M059J (cell line): ENCODE results near the gene CCDC74B. TPM values are rescaled to one million over a fixed set of nuclear protein-coding genes. Genes with fewer than 3 reads are reported as not detected.
"Not testable (repeated sequence)": the region's sequence is repeated elsewhere in the genome, so short reads cannot be mapped to it uniquely, and the experiment has no call there.

ENCODE experiments used
- DNase-seq: peaks from one replicate; pipeline ENCODE4 v3.0.0-alpha.2; 2012; ENCODE audit warnings: low read depth
- total RNA-seq: library from RNA; depleted of rRNA; stranded (reverse); fragments of >200 nt; shearing (Covaris generic); gene quantifications from 2 replicates; pipeline ENCODE4 v1.2.3, GENCODE V29; 2014; rRNA removed

Gene CCDC74B
- total RNA-seq, 1 experiment from 2014 or later = 4.2 TPM

DNA sequence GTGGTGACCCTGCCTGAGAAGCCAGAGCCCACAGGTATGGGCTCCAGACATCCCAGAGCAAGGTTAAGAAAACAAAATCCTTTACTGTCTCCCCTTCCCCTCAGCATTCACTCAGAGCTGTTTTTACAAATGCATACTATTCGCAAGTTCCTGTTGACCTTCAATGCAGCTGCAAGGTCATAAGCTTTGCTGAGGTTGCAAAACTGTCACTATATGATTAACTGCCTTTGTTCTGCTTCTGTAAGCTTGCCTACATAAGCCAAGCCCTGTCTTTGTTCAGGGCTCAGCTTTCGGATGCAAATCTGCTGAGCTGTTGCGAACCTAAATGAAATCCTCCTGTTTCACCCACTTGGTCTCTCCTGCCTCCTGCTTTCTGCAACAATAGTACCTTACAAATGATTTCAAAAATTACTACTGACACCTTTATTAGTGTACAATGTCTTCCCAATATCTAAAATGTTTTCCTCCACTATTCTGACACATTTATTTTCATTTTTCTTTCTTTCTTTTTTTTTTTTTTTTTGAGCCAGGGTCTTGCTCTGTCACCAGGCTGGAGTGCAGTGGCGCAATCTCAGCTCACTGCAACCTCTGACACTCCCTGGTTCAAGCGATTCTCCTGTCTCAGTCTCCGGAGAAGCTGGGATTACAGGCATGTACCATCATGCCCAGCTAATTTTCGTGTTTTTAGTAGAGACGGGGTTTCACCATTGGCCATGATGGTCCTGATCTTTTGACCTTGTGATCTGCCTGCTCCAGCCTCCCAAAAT is 42.1 kb downstream of the CCDC74B start:
- DNase-seq = not testable (repeated sequence)

Other genes starting within 250 kb of the CCDC74B start
- gene RAB6C, start 165.4 kb downstream of the CCDC74B start, total RNA-seq = 0.02 TPM in 1 of 2 replicates, not detected in the other
- gene POTEF, start 15.9 kb downstream of the CCDC74B start, total RNA-seq = not detected in 2 replicates
- 24.2 and 35.0 TPM in 2 replicates for gene SMPD4, start 36.5 kb upstream of the CCDC74B start, total RNA-seq
- gene MZT2B, start 37.1 kb upstream of the CCDC74B start, total RNA-seq = 87.0 and 111 TPM in 2 replicates
- not detected in 2 replicates for gene TUBA3E, start 53.3 kb upstream of the CCDC74B start, total RNA-seq
- gene IMP4, start 197.8 kb upstream of the CCDC74B start, total RNA-seq = 91.1 and 97.3 TPM in 2 replicates
- 16.5 and 19.0 TPM in 2 replicates for gene PTPN18, start 210.9 kb upstream of the CCDC74B start, total RNA-seq